ENCODE results near the gene EFHD2.
"Not testable (repeated sequence)": the region's sequence is repeated elsewhere in the genome, so short reads cannot be mapped to it uniquely, and the experiment has no call there.

EFHD2 gene

GRCh38 chr1:15409388-15410222 lies at the start of gene EFHD2:
TSS of gene EFHD2 (plus strand) at chr1:15409888. CDS start at chr1:15409972, 84 bp downstream.
- DNase-seq (ENCODE audit: low read depth): peak; percentile 75

GRCh38 chr1:15360700-15361099 lies 49.0 kb upstream of the EFHD2 start:
- no peak for DNase-seq (ENCODE audit: low read depth)

- DNase-seq (ENCODE audit: low read depth): no peak
Measured at GRCh38 chr1:15362096-15362736, 47.5 kb upstream of the EFHD2 start.

- no peak for DNase-seq (ENCODE audit: low read depth)
Measured at GRCh38 chr1:15362737-15363128, 47.0 kb upstream of the EFHD2 start.

GRCh38 chr1:15364740-15365139 lies 44.9 kb upstream of the EFHD2 start:
- DNase-seq (ENCODE audit: low read depth): no peak

GRCh38 chr1:15368888-15369287 lies 40.8 kb upstream of the EFHD2 start:
- no peak for DNase-seq (ENCODE audit: low read depth)

- no peak for DNase-seq (ENCODE audit: low read depth)
Measured at GRCh38 chr1:15370268-15370667, 39.4 kb upstream of the EFHD2 start.

GRCh38 chr1:15370781-15371520 lies 38.7 kb upstream of the EFHD2 start:
- DNase-seq (ENCODE audit: low read depth): no peak

GRCh38 chr1:15371610-15372545 lies 37.8 kb upstream of the EFHD2 start:
- DNase-seq (ENCODE audit: low read depth): no peak

- no peak for DNase-seq (ENCODE audit: low read depth)
Measured at GRCh38 chr1:15378729-15379128, 31.0 kb upstream of the EFHD2 start.

GRCh38 chr1:15379151-15379550 lies 30.5 kb upstream of the EFHD2 start:
- DNase-seq (ENCODE audit: low read depth): not testable (repeated sequence)

GRCh38 chr1:15380601-15381508 lies 28.8 kb upstream of the EFHD2 start:
- DNase-seq (ENCODE audit: low read depth): no peak

GRCh38 chr1:15381805-15382204 lies 27.9 kb upstream of the EFHD2 start:
- no peak for DNase-seq (ENCODE audit: low read depth)

- no peak for DNase-seq (ENCODE audit: low read depth)
Measured at GRCh38 chr1:15382601-15383518, 26.8 kb upstream of the EFHD2 start.

- DNase-seq (ENCODE audit: low read depth): no peak
Measured at GRCh38 chr1:15383810-15384209, 25.9 kb upstream of the EFHD2 start.

- no peak for DNase-seq (ENCODE audit: low read depth)
Measured at GRCh38 chr1:15384301-15384901, 25.3 kb upstream of the EFHD2 start.

GRCh38 chr1:15385420-15385819 lies 24.3 kb upstream of the EFHD2 start:
- no peak for DNase-seq (ENCODE audit: low read depth)

- DNase-seq (ENCODE audit: low read depth): no peak
Measured at GRCh38 chr1:15386164-15386749, 23.4 kb upstream of the EFHD2 start.
